GM18508 (cell line): ENCODE results near the gene FZD1.

Experiments
- ATAC-seq: cut with Tn5 transposase; IDR thresholded peaks from one replicate; pipeline ENCODE4 v1.9.1; 2021; ENCODE audit warnings: moderate number of reproducible peaks; ENCODE audit not compliant: insufficient read depth, unreplicated experiment

Gene FZD1

GRCh38 chr7:91264046-91264923 is at the start of gene FZD1:
Gene FZD1, plus strand, starts transcription at chr7:91264433. Its CDS starts 448 bp downstream, at chr7:91264881.
- ATAC-seq = peak; percentile 91

- no peak for ATAC-seq
Observed at GRCh38 chr7:91226411-91226810, 37.8 kb upstream of the FZD1 start.

GRCh38 chr7:91228327-91228726 is 35.9 kb upstream of the FZD1 start:
- no peak for ATAC-seq

- no peak for ATAC-seq
Observed at GRCh38 chr7:91228927-91229558, 35.2 kb upstream of the FZD1 start.

GRCh38 chr7:91230100-91230499 is 34.1 kb upstream of the FZD1 start:
- ATAC-seq = no peak

GRCh38 chr7:91230503-91230902 is 33.7 kb upstream of the FZD1 start:
- ATAC-seq = no peak

- no peak for ATAC-seq
Observed at GRCh38 chr7:91233212-91233611, 31.0 kb upstream of the FZD1 start.

GRCh38 chr7:91235211-91235832 is 28.9 kb upstream of the FZD1 start:
- no peak for ATAC-seq

GRCh38 chr7:91239171-91239604 is 25.0 kb upstream of the FZD1 start:
- ATAC-seq = no peak

- ATAC-seq = no peak
Observed at GRCh38 chr7:91239772-91240171, 24.5 kb upstream of the FZD1 start.

GRCh38 chr7:91240376-91240941 is 23.8 kb upstream of the FZD1 start:
- ATAC-seq = no peak

GRCh38 chr7:91242097-91242844 is 22.0 kb upstream of the FZD1 start:
- ATAC-seq = no peak

GRCh38 chr7:91243591-91244301 is 20.5 kb upstream of the FZD1 start:
- no peak for ATAC-seq

GRCh38 chr7:91247500-91247899 is 16.7 kb upstream of the FZD1 start:
- no peak for ATAC-seq

- no peak for ATAC-seq
Observed at GRCh38 chr7:91248996-91249395, 15.2 kb upstream of the FZD1 start.

- no peak for ATAC-seq
Observed at GRCh38 chr7:91249506-91250233, 14.6 kb upstream of the FZD1 start.

- ATAC-seq = no peak
Observed at GRCh38 chr7:91250706-91251105, 13.5 kb upstream of the FZD1 start.

- no peak for ATAC-seq
Observed at GRCh38 chr7:91251877-91252276, 12.4 kb upstream of the FZD1 start.
